GM18951 (cell line): Measurements from ENCODE around the gene FEN1.

Source experiments
- POLR2A ChIP-seq: IDR thresholded peaks from 4 replicates; pipeline ENCODE4 v1.6.1; 2011; ENCODE audit warnings: mild to moderate bottlenecking; ENCODE audit not compliant: insufficient read length, insufficient read depth; ENCODE audit errors: extremely low read depth
- in situ Hi-C: fragments of 300-500 bp; cut with MboI; formaldehyde crosslinking; loops from one replicate; pipeline ENCODE4 v1.12.0; 2022; ENCODE audit warnings: low sequenced_read_pairs, mixed read lengths, inconsistent platforms; ENCODE audit not compliant: unreplicated experiment

Gene FEN1

DNA sequence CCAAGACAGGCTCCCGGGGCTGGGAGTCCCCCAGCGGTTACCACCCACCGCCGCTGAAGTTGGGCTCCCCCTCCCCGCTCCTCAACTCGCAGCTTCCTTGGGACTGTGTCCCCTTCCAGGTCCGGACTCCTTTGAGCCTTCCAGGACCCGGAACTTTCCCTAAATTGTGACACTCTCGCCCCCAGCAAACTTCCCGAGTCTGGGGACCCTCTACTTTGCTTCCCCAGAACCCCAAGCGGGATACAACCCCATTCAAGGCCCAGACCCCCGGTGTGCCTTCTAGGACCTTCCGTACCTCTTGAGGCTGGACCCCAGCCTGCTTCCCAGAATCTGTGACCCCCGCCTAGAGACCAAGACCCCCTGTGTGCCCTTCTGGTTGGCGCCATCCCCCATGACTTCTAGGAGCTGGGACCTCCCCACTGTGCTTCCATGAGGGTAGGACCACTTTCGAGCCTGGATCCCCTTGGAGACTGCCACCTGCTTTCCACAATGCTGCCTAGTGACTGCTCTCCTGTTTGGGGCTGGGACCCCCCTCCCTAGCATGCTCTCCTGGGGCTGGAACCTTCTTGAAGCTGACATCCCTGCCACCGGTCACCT, 39.7 kb upstream of the FEN1 start:
- no peak for TF ChIP-seq POLR2A
- in situ Hi-C loops = no loop called here

- in situ Hi-C loops = no loop called here
These were observed 39.0 kb upstream of the FEN1 start for GRCh38 chr11:61753672-61754071.

DNA sequence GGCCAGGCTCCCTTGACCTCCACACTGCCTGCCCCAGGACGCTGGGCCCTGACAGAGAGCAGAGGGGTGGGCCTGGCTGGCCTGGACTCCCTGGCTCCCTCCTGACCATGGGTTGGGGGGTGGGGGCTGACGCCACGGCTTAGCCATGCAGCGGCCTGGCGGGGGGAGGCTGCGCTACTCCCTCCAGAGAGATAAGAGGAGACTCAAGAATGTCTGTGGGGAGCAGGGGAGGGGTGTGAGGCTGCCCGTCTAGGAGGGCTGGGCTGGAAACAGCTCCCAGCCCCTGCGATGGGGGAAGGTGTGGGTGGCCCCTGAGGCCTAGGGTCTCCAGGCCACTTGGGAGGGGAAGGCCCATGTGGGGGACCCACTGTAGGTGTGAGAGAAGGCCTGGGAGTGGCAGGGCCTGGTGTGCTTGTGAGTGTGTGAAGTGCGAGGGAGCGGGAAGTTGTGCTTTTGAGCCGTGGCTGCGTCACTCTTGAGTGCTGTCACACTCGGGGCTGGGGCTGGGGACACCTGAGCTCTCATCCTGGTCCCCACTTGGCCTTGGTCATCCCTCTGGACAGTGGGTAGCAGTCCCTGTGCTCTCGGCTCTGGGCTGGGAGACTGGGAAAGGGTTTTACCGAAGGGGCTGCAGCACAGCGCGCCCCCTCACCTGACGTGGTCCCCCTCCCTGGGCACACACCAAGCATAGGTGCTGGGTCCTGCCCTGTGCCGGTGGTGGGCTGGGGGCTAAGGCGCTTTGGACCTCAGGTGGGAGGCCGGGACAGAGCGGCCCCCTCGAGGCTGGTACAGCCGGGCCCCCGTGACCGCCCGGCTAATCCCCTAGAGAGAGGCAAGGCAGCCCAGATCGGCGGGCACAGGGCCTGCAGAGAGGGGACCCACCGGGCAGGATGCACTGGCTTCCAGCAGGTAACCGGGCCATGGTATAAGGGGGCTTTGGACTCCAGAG, 37.9 kb upstream of the FEN1 start:
- TF ChIP-seq POLR2A = no peak
- in situ Hi-C loops = no loop called here

More at GRCh38 chr11:61753672-61754071, 39.0 kb upstream of the FEN1 start:
- no peak for TF ChIP-seq POLR2A

- no peak for TF ChIP-seq POLR2A
- in situ Hi-C loops = no loop called here
These were observed 36.6 kb upstream of the FEN1 start for GRCh38 chr11:61756147-61756451.

DNA sequence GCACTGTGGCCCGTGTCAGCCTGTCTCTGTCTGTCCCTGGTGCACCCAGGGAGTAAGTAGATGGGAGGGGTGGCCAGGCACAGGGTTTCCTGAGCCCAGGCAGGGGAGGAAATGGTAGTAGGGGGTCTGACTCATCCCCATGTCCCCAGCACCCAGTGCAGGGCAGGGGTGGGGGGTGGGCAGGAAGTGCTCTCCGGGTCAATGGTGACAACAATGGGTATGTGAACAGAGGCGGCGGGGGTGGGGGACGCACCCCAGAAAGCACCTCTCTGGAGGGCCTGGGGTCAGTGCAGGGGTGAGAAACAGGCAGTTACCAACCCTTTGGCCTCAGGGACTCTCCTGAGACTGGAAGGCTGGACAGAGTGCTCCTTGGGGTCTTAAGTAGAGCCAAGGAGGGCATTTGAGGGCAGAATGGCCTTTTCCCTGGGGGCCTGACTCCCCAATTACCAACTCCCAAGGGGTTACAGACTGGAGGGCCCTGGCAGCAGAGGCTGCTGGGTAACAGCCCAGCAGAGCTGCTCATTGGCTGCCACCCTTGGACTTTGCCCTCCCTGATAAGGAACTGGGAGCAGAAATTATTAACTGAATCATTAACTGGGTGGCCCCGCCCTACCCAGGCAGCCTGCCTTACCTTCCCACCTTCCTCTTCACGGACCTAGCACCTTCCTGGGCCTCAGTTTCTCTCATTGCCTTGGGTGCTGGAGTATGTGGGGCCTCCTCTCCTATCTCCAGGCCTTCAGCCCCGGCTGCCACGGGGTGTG, 36.1 kb upstream of the FEN1 start:
- peak; percentile 47 for TF ChIP-seq POLR2A
- in situ Hi-C loops = no loop called here

DNA sequence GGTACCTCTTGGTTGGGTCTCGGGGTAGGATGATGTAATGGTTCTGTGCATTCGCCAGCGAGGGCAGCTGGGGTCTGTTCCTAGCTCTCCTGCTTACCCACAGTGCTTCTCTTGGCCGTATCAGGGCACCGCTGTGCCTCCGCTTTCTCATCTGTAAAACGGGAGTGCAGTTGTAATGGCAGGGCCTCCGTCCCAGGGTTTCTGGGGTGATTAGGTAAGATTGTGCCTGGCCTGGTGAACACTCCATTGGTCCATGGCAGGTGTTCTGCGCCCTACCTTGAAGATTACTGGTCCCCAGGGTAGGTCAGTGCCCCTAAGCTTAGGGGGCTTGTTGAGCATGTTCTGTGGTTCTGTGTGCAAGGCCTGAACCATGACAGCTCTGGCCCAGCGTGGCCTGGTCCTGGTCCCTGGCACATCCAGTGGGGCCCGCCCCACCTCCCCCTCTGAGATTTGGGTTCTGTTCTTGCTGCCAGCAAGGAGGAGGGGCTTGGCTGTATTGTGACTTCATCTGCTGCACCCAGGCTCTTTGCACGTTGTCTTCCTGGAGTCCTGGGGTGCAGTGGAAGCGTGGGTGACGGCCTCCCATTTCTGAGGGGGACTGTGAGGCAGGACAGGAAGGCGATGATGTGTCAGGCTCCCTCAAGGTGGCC, 35.4 kb upstream of the FEN1 start:
- in situ Hi-C loops = no loop called here
- no peak for TF ChIP-seq POLR2A

DNA sequence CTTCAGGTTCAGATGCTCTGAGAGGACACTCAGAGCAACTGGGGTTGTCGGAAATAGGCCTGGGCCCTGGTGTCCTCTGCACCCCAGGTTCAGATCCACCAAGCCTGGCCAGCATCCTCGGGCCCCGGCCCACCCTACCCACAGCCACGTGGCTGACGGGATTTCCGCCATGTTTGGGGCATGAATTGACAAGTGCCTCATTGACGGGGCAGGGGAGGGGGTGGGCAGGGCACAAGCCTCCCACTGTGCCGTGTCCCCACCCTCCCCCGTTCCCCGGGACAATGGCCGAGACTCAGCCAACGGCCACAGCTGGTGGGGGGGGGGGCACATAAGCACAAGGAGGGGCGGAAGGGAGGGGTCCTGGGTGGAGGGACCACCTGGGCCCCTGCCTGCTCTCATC, 31.8 kb upstream of the FEN1 start:
- TF ChIP-seq POLR2A = no peak
- in situ Hi-C loops = no loop called here

GRCh38 chr11:61761440-61762222, 31.1 kb upstream of the FEN1 start:
- no peak for TF ChIP-seq POLR2A
- in situ Hi-C loops = no loop called here

GRCh38 chr11:61762223-61762615, 30.5 kb upstream of the FEN1 start:
- no peak for TF ChIP-seq POLR2A
- in situ Hi-C loops = no loop called here

- TF ChIP-seq POLR2A = no peak
- in situ Hi-C loops = no loop called here
These were observed 29.9 kb upstream of the FEN1 start for GRCh38 chr11:61762798-61763197.

GRCh38 chr11:61763930-61764605, 28.6 kb upstream of the FEN1 start:
- no peak for TF ChIP-seq POLR2A
- in situ Hi-C loops = no loop called here
